K562 (cell line): ENCODE results near the gene CENPN. TPM values are rescaled to one million over a fixed set of nuclear protein-coding genes. Genes with fewer than 3 reads are reported as not detected.
A peak's percentile ranks its signal among the peaks of the same experiment; 100 is the strongest.

Experiments
- ATAC-seq: fragments of 200-7000 bp; cut with Tn5 transposase; 3 replicates; pipeline ENCODE4 v1.9.1; 2020; ENCODE audit warnings: moderate library complexity
- BruUV-seq: library from RNA; stranded (reverse); fragments of 400-500 nt; replicated peaks from 2 replicates; lab custom pipeline; 2021; lab: Mats Ljungman, UMichigan
- CTCF ChIA-PET: fragments of 300-600 bp; formaldehyde crosslinking; extraction: SDS; loops from one replicate; lab custom pipeline; 2021; ENCODE audit warnings: low intra/inter-chr PET ratio; lab: Yijun Ruan, JAX
- POLR2A ChIA-PET: fragments of 300-600, 350-650 bp; sonication (Branson Sonifier 250); formaldehyde crosslinking; extraction: SDS; loops from one replicate; lab custom pipeline; 2021; ENCODE audit warnings: antibody characterized with exemption, inconsistent platforms; lab: Yijun Ruan, JAX
- DNase-seq, 4 experiments: peaks; one replicate each; pipeline versions ENCODE4 v3.0.0 to v3.0.0-alpha.2; 2011 to 2018; ENCODE audit warnings: low spot score in 3 of 4, mixed read lengths in 3 of 4; ENCODE audit errors: extremely low read depth in 1 of 4
- FAIRE-seq: peaks from 2 replicates; lab custom pipeline; 2011; peaks lifted over from hg19 to GRCh38; lab: Jason Lieb, UNC
- H2AFZ ChIP-seq: 2 replicates; pipeline ENCODE4 v1.6.0; 2011; ENCODE audit warnings: low read depth, low read length, control low read depth, inconsistent platforms
- H3K27ac ChIP-seq: fragments of 200-600 bp; 3 replicates; pipeline ENCODE4 v1.8.0; 2011; ENCODE audit warnings: low read depth, mild to moderate bottlenecking, control low read depth, inconsistent platforms, low read length, moderate library complexity, mixed read lengths; ENCODE audit errors: extremely low read depth
- H3K27me3 ChIP-seq, 2 experiments: fragments of 300-600 bp in 1 of 2; 2 replicates in 1 of 2; 3 replicates in 1 of 2; pipeline versions ENCODE4 v1.6.0 to v1.8.0; 2011; ENCODE audit warnings: inconsistent platforms in 2 of 2, low read length in 2 of 2, mild to moderate bottlenecking in 1 of 2, mixed read lengths in 1 of 2, moderate library complexity in 1 of 2; ENCODE audit not compliant: control insufficient read depth in 2 of 2, insufficient read depth in 2 of 2
- H3K36me3 ChIP-seq: fragments of 300-600 bp; 3 replicates; pipeline ENCODE4 v1.8.0; 2011; ENCODE audit warnings: mild to moderate bottlenecking, low read length, inconsistent platforms; ENCODE audit not compliant: control insufficient read depth, insufficient read depth
- H3K4me1 ChIP-seq, 2 experiments: fragments of 200-600 bp in 1 of 2; replicated peaks in 1 of 2; 2 replicates in 1 of 2; 3 replicates in 1 of 2; pipeline versions ENCODE4 v1.5.1 to v1.8.0; 2011; ENCODE audit warnings: inconsistent platforms in 2 of 2, low read length in 2 of 2, mild to moderate bottlenecking in 1 of 2, mixed read lengths in 1 of 2, moderate library complexity in 1 of 2; ENCODE audit not compliant: control insufficient read depth in 2 of 2, insufficient read depth in 2 of 2
- H3K4me2 ChIP-seq: 2 replicates; pipeline ENCODE4 v1.6.1; 2011; ENCODE audit warnings: low read length, control low read depth, inconsistent platforms, mixed read lengths; ENCODE audit not compliant: insufficient read depth
- H3K4me3 ChIP-seq: fragments of 200-600 bp; sonication (generic), shearing (Covaris generic); 2 replicates; pipeline ENCODE4 v1.5.1; 2016; ENCODE audit warnings: control low read depth, inconsistent platforms
- H3K79me2 ChIP-seq: fragments of 200-600 bp; 3 replicates; pipeline ENCODE4 v1.8.0; 2011; ENCODE audit warnings: low read length, inconsistent platforms; ENCODE audit not compliant: control insufficient read depth, insufficient read depth
- H3K9ac ChIP-seq, 2 experiments: 2 replicates each; pipeline versions ENCODE4 v1.6.0 to v1.6.1; 2011; ENCODE audit warnings: low read depth in 2 of 2, low read length in 2 of 2, control low read depth in 1 of 2, inconsistent platforms in 1 of 2, mild to moderate bottlenecking in 1 of 2, mixed read lengths in 1 of 2; ENCODE audit not compliant: insufficient read depth in 1 of 2
- H3K9me1 ChIP-seq: one replicate; pipeline ENCODE4 v1.6.0; 2011; ENCODE audit warnings: inconsistent platforms, mild to moderate bottlenecking, low read length, moderate library complexity; ENCODE audit not compliant: control insufficient read depth, insufficient read depth
- H3K9me3 ChIP-seq: replicated peaks from 2 replicates; pipeline ENCODE4 v1.5.1; 2011; ENCODE audit warnings: low read depth, low read length, inconsistent platforms; ENCODE audit not compliant: control insufficient read depth, insufficient read depth
- H4K20me1 ChIP-seq: replicated peaks from 2 replicates; pipeline ENCODE4 v1.6.1; 2011; ENCODE audit warnings: low read length, inconsistent platforms, mixed read lengths; ENCODE audit not compliant: control insufficient read depth, insufficient read depth
- ARID1B ChIP-seq: fragments of 450-650 bp; IDR thresholded peaks from 2 replicates; pipeline ENCODE4 v1.6.1; 2016; ENCODE audit warnings: antibody characterized with exemption, mild to moderate bottlenecking, inconsistent platforms
- CTBP1 ChIP-seq: fragments of 450-650 bp; IDR thresholded peaks from 2 replicates; pipeline ENCODE4 v1.6.1; 2016; ENCODE audit warnings: borderline replicate concordance
- FOXJ2 ChIP-seq: fragments of 200-800 bp; sonication (Bioruptor generic); IDR thresholded peaks from 2 replicates; pipeline ENCODE4 v1.6.1; 2016; ENCODE audit warnings: missing genetic modification characterization, missing compliant biosample characterization
- FOXK2 ChIP-seq, 2 experiments: fragments of 450-650 bp; IDR thresholded peaks in 1 of 2; conservative IDR thresholded peaks in 1 of 2; 2 replicates each; pipeline ENCODE4 v1.6.1; 2016; ENCODE audit warnings: low read depth in 2 of 2, mild to moderate bottlenecking in 1 of 2
- HDGF ChIP-seq: fragments of 450-650 bp; IDR thresholded peaks from 2 replicates; pipeline ENCODE4 v1.6.1; 2016
- HMGXB4 ChIP-seq: sonication (generic); formaldehyde crosslinking; IDR thresholded peaks from 2 replicates; pipeline ENCODE4 v1.8.1; 2023; ENCODE audit warnings: mild to moderate bottlenecking, missing genetic modification reagents
- HOXB6 ChIP-seq: fragments of 250-450 bp; sonication (Bioruptor Pico); IDR thresholded peaks from 2 replicates; pipeline ENCODE4 v1.5.1; 2022; ENCODE audit warnings: mild to moderate bottlenecking, borderline replicate concordance
- HSF4 ChIP-seq: fragments of 250-450 bp; sonication (Bioruptor Pico); IDR thresholded peaks from 2 replicates; pipeline ENCODE4 v2.1.2; 2022; ENCODE audit warnings: mild to moderate bottlenecking, moderate library complexity, borderline replicate concordance
- NBN ChIP-seq: fragments of 450-650 bp; IDR thresholded peaks from 2 replicates; pipeline ENCODE4 v1.6.1; 2016; ENCODE audit warnings: low read depth, mild to moderate bottlenecking
- NCOA4 ChIP-seq: fragments of 450-650 bp; IDR thresholded peaks from 2 replicates; pipeline ENCODE4 v1.6.1; 2018; ENCODE audit warnings: mild to moderate bottlenecking; ENCODE audit not compliant: partially characterized antibody
- NFRKB ChIP-seq: fragments of 450-650 bp; IDR thresholded peaks from 2 replicates; pipeline ENCODE4 v1.6.1; 2016; ENCODE audit warnings: low read depth
- RHOXF2B ChIP-seq: fragments of 250-450 bp; sonication (Bioruptor Pico); conservative IDR thresholded peaks from 2 replicates; pipeline ENCODE4 v1.5.1; 2021
- SMC3 ChIP-seq: conservative IDR thresholded peaks from 2 replicates; pipeline ENCODE4 v1.6.1; 2011; ENCODE audit warnings: low read depth, low read length, improper control_type of control experiment; ENCODE audit not compliant: insufficient read depth
- SP2 ChIP-seq: IDR thresholded peaks from 2 replicates; pipeline ENCODE4 v1.6.1; 2011; ENCODE audit warnings: mild to moderate bottlenecking, low read depth, low read length, moderate library complexity; ENCODE audit not compliant: poor library complexity, severe bottlenecking; ENCODE audit errors: extremely low read depth
- THAP7 ChIP-seq: fragments of 250-450 bp; sonication (Bioruptor Pico); IDR thresholded peaks from 2 replicates; pipeline ENCODE4 v1.5.0; 2021
- TOE1 ChIP-seq, 2 experiments: fragments of 450-650 bp in 1 of 2; sonication (generic) in 1 of 2; formaldehyde crosslinking in 1 of 2; IDR thresholded peaks; 2 replicates each; pipeline versions ENCODE4 v1.7.1 to v1.8.0; 2016 to 2022; ENCODE audit warnings: borderline replicate concordance in 2 of 2, mild to moderate bottlenecking in 2 of 2, antibody characterized with exemption in 1 of 2, inconsistent platforms in 1 of 2, low read depth in 1 of 2, missing genetic modification reagents in 1 of 2, moderate library complexity in 1 of 2
- ZNF584 ChIP-seq: fragments of 200-800 bp; sonication (Bioruptor generic); IDR thresholded peaks from 2 replicates; pipeline ENCODE4 v1.6.1; 2016; ENCODE audit warnings: low read depth, mild to moderate bottlenecking, missing genetic modification characterization, missing compliant biosample characterization
- ZNF655 ChIP-seq: fragments of 250-450 bp; sonication (Bioruptor Pico); IDR thresholded peaks from 2 replicates; pipeline ENCODE4 v1.5.0; 2021
- WGBS: fragments of 100-300 bp; shearing (Covaris generic); methylation state at CpG from one replicate; pipeline ENCODE4 v1.1.6; 2016; ENCODE audit warnings: low coverage, mixed read lengths; ENCODE audit not compliant: insufficient coverage; ENCODE audit errors: missing lambda C conversion rate; 5-methylcytosine and 5-hydroxymethylcytosine counted together
- in situ Hi-C: fragments of 300-500 bp; cut with MboI; formaldehyde crosslinking; loops from 4 replicates; pipeline ENCODE4 v1.15.0; 2018; ENCODE audit warnings: inconsistent platforms, mixed read lengths
- intact Hi-C: fragments of 100-400 bp; cut with micrococcal nuclease; formaldehyde crosslinking; loops from 2 replicates; pipeline ENCODE4 v1.14.2; 2022
- polyA plus RNA-seq, 8 experiments: library from polyadenylated mRNA; depleted of rRNA in 4 of 8; stranded (reverse) in 5 of 8; unstranded in 3 of 8; fragments of >200 nt; fragmentation: Nextera tagmentation in 2 of 8; fragmentation: Illumina TruSeq in 1 of 8; extraction: Ambion mirVana in 2 of 8; extraction: Trizol in 1 of 8; gene quantifications; 2 replicates each; pipeline versions ENCODE4 v1.2.1 to v1.2.3, GENCODE V29; 2011 to 2014; ENCODE audit warnings: inconsistent platforms in 1 of 8, missing spikeins in 1 of 8
- total RNA-seq, 7 experiments: library from RNA; depleted of rRNA in 6 of 7; stranded (reverse); fragments of >200 nt in 6 of 7; fragmentation: Illumina TruSeq in 2 of 7; extraction: Trizol in 2 of 7; gene quantifications; 2 replicates each; pipeline versions ENCODE4 v1.2.1 to v1.2.3, GENCODE V29; 2011 to 2021; ENCODE audit warnings: low replicate concordance in 1 of 7

The CENPN gene
- total and polyA plus RNA-seq, 9 of the 15 experiments (the other 6 are each of a cell fraction or from before 2014, with no cell fraction given): 92.3 to 384 (median 140) TPM

- ChIA-PET CTCF (interaction anchor here (0.7 to 1.4 kb wide), 2 partner anchors 40 to 42 kb away, joined by 4 to 5 read pairs; partner anchors contain the start of gene ATMIN), POLR2A (interaction anchor here (0.5 to 1.2 kb wide), 7 partner anchors 10 to 449 kb away, joined by 3 to 5 read pairs (median 4); partner anchors contain the start of genes CENPN and CMC2)
- Histone ChIP-seq H3K36me3 (peaks cover 7% of the 10 kb centered on the region; the same call in 1 of the 3 replicates), H3K9me3 (no peaks in the 10 kb centered on the region), H3K9me1 (no peaks in the 10 kb centered on the region), H3K27me3 (no peaks in the 10 kb centered on the region), H3K27ac (peak overlapping the region; percentile 81), H3K4me1 (peaks cover 9 to 16% of the 10 kb centered on the region in 2 experiments; a peak in 4 of 5 replicates), H2AFZ (peak overlapping the region; percentile 100), H4K20me1 (no peaks in the 10 kb centered on the region), H3K4me2 (peak overlapping the region; percentile 99), H3K4me3 (peak overlapping the region; percentile 92), H3K9ac (peak overlapping the region; percentile 86 to 93), H3K79me2 (no peaks in the 10 kb centered on the region)
- ATAC-seq (peak; percentile 94), FAIRE-seq (peak; percentile 90), DNase-seq (peak; percentile 92 to 95 (median 93))
- intact Hi-C loops (loop anchor here (2.0 kb wide), 2 partner anchors 20 to 40 kb away; partner anchors contain the start of gene GCSH), in situ Hi-C loops (no loop called here)
- 1% methylated on average over 26 of the region's 27 CpGs for whole genome bisulfite sequencing
- no TSS peak for BruUV-seq
- no peak for TF ChIP-seq RHOXF2B (CRISPR knock-in tag)
- 0 out of 2 replicates have a peak, but pooled peaks have one; percentile 13 for TF ChIP-seq SMC3
- TF ChIP-seq NBN: no peak; the same call in 1 of the 2 replicates
- TF ChIP-seq SP2: no peak
- TF ChIP-seq TOE1 (IDR thresholded peaks at IDR 0.05; ENCODE audit: borderline replicate concordance): peak; percentile 23; the same call in 1 of the 2 replicates
- TF ChIP-seq TOE1 (CRISPR knock-in tag; IDR thresholded peaks at IDR 0.05; ENCODE audit: borderline replicate concordance, low read depth): no peak
- no peak for TF ChIP-seq ZNF655 (CRISPR knock-in tag)
- TF ChIP-seq HMGXB4 (CRISPR knock-in tag): 0 out of 2 replicates have a peak, but pooled peaks have one; percentile 11
- no peak for TF ChIP-seq ZNF584
- TF ChIP-seq FOXJ2: peak; percentile 71; the same call in 1 of the 2 replicates
- no peak for TF ChIP-seq NCOA4
- no peak for TF ChIP-seq THAP7 (CRISPR knock-in tag)
- TF ChIP-seq FOXK2 (conservative IDR thresholded peaks at IDR 0.05 in 1 of 2, IDR thresholded peaks at IDR 0.05 in 1 of 2; ENCODE audit: low read depth in 2 of 2): peak in 1 of 2 experiments; percentile 55; a peak in 2 of 4 replicates
- peak; percentile 94; the same call in 1 of the 2 replicates for TF ChIP-seq HDGF
- peak; percentile 23; the same call in 1 of the 2 replicates for TF ChIP-seq CTBP1
- no peak for TF ChIP-seq HOXB6 (CRISPR knock-in tag)
- peak; percentile 17; the same call in 1 of the 2 replicates for TF ChIP-seq NFRKB
- TF ChIP-seq ARID1B: 0 out of 2 replicates have a peak, but pooled peaks have one; percentile 28
- no peak for TF ChIP-seq HSF4 (CRISPR knock-in tag)
These were observed 69.6 kb downstream of the CENPN start for GRCh38 chr16:81076566-81077075.
